Measurements from ENCODE around the gene ZAR1.

GRCh38 chr4:48499551-48500066 lies 9.6 kb downstream of the ZAR1 start:
- no peak for TF ChIP-seq EZH2 (IDR thresholded peaks at IDR 0.05; ENCODE audit: insufficient read depth, low read length)
- TF ChIP-seq, protein P1, sequence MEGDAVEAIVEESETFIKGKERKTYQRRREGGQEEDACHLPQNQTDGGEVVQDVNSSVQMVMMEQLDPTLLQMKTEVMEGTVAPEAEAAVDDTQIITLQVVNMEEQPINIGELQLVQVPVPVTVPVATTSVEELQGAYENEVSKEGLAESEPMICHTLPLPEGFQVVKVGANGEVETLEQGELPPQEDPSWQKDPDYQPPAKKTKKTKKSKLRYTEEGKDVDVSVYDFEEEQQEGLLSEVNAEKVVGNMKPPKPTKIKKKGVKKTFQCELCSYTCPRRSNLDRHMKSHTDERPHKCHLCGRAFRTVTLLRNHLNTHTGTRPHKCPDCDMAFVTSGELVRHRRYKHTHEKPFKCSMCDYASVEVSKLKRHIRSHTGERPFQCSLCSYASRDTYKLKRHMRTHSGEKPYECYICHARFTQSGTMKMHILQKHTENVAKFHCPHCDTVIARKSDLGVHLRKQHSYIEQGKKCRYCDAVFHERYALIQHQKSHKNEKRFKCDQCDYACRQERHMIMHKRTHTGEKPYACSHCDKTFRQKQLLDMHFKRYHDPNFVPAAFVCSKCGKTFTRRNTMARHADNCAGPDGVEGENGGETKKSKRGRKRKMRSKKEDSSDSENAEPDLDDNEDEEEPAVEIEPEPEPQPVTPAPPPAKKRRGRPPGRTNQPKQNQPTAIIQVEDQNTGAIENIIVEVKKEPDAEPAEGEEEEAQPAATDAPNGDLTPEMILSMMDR (IDR thresholded peaks at IDR 0.05; ENCODE audit: insufficient read depth, low read depth, low read length): no peak

Measured in astrocyte (in vitro differentiated cells and primary cell).